GM12801 (cell line): ENCODE data around the gene ABHD5.

Experiments used
- CTCF ChIP-seq: IDR thresholded peaks from one replicate; pipeline ENCODE4 v1.5.1; 2011; ENCODE audit warnings: control low read depth; ENCODE audit not compliant: insufficient read length; ENCODE audit errors: extremely low read depth

ABHD5 gene

GRCh38 chr3:43718296-43718695 is 27.6 kb downstream of the ABHD5 start:
- TF ChIP-seq CTCF: no peak

DNA sequence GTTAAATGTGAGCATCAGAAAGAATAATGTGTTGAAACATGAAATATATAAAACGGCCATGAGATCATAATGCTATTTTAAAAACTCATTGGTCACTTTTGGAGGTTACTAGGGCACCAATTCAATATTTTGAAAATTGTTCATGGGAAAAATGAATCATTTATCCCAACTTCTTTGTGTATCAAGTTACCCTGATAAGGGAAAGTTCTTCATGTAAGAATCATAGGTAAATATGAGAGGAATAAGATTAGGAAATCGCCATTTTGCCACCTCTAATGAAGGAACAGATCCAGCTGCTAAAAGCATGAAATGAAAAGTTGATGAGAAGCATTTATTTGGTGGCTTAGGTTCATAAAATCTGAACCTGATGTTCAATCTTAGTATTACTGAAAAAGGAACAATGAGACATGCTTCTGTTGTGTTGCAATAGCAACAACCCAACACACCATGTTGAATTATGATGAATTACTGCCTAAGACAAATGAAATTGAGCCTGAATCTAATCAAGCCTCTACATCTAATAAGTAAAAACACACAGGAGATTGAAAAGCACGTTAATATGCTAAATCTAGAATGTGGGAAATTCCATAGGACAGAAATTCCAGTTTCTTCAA is 32.5 kb downstream of the ABHD5 start:
- TF ChIP-seq CTCF: no peak

GRCh38 chr3:43726521-43726920 is 35.8 kb downstream of the ABHD5 start:
- TF ChIP-seq CTCF: no peak

GRCh38 chr3:43727930-43728329 is 37.2 kb downstream of the ABHD5 start:
- TF ChIP-seq CTCF: no peak

DNA sequence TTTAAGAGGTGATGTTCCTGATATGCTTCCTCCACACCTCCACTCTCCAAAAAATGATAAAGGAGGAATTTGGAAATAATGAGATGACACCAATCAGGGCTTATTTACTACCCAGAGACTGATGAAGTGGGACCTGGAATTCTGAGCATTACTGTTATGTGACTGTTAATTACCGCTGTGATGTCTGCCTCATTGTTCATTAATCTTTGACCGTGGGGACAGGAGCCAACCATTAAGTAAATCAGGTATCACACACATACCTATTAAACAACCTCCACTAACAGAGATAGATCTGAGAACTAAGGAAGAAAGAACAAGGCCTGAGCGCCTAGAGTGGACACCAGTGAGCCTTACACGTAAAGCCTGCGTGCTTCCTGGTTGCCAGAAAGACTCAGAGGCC is 37.7 kb downstream of the ABHD5 start:
- no peak for TF ChIP-seq CTCF

DNA sequence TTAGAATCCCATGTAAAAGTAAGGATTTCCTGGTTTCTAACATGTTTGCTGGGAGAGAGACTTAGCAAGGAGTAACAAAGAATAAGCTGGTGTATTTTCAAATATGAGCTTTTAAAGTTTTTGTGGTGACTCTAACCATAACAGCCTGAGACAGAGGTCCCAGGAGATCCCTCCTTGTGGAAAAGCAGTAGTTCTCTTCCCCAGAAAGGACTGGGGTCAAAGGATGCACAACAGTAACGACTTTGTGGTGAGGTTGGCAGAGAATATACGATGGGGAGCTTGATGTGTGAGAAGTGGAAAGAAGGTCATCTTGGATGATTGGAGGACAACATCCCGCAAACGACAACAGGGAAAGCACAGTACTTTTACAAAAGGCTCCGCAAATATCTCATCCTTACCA is 38.2 kb downstream of the ABHD5 start:
- no peak for TF ChIP-seq CTCF

GRCh38 chr3:43729707-43730414 is 39.1 kb downstream of the ABHD5 start:
- TF ChIP-seq CTCF: no peak
